GM21717 (cell line): ENCODE data around the gene NKAIN1.
"Not testable (repeated sequence)": the region's sequence is repeated elsewhere in the genome, so short reads cannot be mapped to it uniquely, and the experiment has no call there.

Experiments
- ATAC-seq: cut with Tn5 transposase; IDR thresholded peaks from one replicate; pipeline ENCODE4 v1.9.1; 2021; ENCODE audit warnings: mild to moderate bottlenecking, moderate library complexity; ENCODE audit not compliant: unreplicated experiment

NKAIN1 gene

DNA sequence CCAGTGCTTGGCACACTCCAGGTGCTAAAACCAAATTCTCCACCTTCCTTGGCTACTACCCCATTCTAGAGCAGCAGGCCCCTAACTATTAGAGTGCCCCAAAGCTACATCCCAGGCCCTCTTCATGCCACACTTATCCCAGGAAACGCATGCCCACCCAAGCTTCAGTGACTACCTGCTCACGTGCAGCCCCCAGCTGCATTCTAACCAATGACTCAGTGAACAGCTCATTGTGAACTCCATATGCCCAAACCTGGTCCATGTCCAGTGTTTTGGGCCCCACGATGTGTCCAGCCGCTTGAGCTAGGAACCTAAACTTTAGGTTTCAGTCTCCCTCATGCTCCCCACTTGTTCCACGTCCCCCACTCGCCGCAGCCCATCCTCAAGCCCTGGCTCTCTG is 41.5 kb downstream of the NKAIN1 start:
- no peak for ATAC-seq

DNA sequence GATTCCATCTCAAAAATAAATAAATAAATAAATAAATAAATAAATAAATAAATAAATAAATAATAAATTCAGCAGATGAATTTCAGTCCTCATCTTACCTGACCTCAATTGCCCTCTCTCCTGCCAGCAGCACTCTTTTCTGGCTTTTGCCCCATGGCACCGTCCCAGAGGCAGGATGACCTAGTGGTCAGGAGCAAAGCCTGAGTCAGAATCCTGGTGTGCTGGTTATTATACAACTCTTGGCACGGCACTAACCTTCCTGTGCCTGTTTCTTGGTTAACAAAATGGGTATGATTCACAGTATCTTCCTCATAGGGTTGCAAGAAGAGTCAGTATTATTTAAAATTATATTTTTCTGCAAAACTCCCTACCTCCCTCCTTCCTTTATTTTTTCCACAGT is 43.0 kb downstream of the NKAIN1 start:
- no peak for ATAC-seq

DNA sequence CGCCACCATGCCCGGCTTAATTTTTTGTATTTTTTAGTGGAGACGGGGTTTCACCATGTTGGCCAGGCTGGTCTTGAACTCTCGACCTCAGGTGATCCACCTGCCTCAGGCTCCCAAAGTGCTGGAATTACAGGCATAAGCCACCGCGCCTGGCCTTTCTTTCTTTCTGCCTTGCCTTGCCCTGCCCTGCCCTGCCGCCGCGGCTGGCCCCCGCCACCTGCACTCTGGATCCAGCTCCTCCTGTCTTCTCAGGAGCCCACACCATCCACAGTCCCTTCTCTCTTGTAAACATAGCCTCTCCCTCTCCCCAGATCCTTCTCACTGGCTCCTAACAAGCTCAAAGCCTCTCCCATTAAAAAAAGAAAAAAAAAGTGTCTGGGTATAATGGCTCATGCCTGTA is 44.4 kb downstream of the NKAIN1 start:
- ATAC-seq = not testable (repeated sequence)

DNA sequence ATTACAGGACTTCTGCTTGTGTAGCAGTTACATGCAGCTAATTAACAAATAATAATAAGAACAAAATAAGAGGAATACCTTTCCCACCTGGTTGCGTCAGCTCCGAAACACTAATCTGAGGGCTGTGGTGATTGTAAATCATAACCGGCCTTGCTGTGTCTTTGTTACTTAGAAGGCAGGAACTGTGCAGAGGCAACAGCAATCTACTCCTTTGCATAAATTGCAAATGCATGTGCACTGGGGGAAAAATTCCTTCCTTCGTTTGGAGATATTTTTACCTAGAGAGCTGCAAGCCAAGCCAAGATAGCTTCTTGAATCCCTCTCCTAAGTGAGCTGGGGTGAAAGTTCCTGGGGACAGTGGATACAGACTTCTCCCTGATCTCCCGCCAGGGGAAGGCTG is 46.0 kb downstream of the NKAIN1 start:
- no peak for ATAC-seq

DNA sequence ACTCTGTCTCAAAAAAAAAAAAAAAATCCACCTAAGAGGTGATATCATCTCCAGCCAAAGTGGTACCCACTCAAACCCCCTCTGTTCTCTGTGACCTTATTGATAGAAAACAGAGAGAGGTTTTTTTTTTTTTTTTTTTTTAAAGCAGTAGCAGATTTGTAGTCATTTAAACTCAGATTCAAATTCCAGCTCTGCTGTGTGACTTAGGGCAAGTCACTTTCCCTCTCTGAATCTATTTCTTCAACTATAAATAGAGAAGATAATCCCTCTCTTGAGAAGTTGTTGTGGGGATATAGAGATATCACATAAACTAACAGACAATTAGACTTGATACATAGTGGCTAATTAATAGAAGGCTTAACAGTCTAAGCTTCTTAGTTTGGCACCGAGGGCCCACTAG is 48.4 kb downstream of the NKAIN1 start:
- ATAC-seq = no peak

DNA sequence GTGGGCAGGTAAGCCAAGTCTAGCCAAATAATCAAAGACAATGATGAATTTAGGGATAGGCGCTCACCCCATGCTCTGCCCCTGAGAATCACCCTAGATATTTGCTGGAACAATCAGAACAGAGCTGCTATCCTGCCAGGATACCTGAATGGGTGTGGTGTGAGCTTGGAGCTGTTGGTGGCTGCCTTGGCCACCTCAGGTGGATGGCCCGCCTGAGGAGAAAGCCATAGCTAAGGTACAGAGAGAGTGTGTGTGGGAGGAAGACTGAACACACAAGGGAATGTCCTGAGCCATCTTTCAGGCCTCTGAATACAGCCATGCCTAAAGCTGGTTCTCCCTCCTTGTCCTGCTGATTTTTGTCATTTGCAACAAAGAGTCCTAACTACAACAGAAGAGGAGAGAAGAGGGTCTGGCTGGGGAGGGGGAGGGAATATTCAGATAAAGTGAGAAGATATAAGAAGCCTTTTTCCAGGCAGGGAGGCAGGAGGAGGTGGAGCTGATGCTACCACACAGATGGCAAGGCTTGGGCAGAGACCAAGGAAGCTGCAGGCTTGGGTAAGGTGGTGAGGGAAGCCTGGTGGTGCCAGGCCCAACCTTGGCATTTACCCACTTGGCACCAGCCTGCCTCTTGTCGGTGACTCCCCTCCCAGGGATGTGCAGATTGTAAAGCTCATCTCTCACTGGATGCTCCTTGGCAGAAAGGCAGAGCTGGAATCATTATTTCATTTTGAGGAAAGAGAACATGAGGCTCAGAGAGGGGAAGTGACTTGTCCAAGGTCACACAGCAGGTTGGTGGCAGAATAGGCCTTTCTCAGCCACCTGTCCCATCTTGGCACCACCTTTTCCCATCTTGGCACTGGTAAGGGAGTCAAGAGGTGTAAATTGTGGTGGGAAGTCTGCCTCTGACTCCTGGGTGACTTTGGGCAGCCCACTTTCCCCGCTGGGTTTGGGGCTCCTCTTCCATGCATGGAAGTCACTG is 49.7 kb downstream of the NKAIN1 start:
- ATAC-seq = no peak

DNA sequence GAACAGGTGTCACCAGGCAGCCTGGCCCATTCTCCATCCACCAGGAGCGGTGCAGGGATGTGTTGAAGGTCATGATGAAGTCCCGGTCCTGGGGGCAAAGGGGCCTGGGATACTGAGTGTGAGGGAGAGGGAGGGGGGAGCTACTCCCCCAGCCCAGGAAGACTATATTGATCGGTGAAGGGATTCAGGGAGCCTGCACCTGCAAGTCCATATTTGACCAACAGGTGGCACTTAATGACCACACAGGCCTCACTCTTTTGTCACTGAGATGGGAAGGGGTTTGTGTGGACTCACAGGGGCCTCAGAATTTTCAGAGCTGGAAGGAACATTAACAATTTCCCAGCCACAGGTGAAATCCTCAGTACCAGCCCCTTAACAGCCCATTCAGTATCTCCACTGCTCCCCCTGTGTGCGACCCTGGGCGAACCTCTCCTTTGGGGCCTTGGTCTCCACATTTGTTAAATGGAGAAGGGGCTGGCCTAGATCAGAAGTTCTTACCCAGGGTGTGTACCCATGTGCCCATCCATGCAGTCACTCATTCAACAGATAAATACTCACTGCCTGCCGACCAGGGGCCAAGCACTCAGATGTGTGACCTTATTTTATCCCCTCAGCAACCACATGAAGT is 55.6 kb downstream of the NKAIN1 start:
- no peak for ATAC-seq

DNA sequence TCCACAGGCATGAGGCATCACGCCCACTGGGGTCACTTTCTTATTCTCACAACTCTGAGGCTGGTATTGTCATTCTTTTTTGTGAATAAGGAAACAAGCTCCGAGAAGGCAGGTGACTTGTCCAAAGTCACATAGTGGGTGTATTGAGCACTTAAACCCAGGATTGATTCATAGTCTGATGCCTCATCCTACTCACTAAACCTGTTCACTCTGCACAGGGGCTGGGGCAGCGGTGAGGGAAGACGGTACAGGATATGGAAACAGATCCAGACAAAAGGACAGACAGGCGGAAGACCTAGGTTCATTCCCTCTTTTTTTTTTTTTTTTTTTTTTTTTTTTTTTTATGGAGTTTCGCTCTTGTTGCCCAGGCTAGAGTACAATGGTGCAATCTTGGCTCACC is 56.6 kb downstream of the NKAIN1 start:
- no peak for ATAC-seq

DNA sequence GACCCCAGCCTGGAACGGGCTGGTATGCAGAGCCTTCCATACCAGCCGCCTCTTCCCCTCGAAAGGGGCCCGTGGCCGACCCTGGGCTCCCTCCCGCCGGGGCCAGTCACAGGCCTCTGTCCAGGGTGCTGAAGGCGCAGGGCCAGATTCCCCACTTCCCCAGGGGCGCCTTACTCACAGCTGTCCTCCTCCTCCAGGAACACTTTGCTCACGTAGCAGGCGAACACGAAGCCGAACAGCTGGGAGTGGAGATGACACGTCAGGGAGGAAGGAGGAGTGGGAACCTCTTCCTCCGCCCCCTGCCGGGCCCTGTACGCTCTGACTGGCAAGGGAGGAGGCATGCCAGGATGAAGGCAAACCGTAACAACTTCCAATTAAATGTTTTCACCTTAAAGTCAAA is 57.3 kb downstream of the NKAIN1 start:
- no peak for ATAC-seq

DNA sequence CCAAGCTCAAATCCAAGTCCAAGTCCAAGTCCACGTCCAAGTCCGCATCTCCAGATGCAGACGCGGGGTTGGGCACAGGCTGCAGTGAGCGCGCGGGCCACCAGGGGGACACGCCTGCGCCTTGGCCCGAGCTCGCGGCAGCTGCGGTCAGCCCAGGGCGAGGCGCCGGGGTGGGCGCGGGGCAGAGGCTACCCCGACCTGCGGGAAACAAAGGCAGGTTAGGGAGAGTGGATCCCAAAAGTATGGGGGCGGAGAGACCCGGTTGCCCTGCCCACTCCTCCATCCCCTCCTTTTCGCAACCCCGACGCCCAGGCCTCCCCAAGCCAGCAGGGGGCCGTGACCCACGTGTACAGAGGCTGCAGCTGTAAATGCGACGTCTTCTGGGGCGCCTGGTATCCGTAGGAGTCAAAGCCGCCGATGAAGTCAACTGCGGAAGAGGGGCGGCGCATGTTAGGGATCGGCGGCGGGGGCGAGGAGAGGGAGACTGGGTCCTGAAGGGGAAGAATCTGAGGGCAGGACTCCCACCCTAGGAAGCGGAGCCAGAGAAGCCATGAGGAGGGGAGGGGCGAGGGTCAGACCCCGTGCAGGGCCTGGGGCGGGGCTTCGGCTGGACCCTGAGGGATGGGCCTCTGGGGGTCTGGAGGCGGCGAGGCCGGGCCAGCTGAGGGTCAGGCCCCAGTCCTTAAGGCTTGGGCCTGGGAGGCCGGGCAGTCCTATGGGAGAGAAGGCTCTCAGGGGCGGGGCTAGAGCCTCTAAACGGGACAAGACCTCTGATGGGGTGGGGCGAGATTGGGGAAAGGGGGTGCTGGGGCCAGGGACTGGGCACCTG is 58.0 kb downstream of the NKAIN1 start:
- ATAC-seq = no peak

DNA sequence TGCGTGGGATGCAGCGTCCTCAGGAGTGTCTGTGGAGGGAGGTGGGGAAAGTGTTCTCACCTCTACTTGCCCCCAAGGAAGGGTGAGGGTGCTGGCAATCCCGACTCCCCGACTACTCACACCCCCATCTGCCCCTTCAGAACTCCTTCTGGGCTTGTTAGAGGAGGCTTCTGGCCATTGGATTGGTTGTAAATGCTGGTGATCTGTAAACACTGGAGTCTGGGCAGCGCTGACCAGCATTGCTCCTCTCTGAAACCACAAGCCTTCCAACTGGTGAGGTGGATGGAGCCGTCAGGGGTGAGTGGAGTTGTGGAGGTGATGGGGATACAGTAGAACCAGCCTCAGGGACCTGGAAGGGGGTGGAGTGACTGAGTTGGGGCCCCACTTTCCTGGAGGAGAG is 59.3 kb downstream of the NKAIN1 start:
- no peak for ATAC-seq

DNA sequence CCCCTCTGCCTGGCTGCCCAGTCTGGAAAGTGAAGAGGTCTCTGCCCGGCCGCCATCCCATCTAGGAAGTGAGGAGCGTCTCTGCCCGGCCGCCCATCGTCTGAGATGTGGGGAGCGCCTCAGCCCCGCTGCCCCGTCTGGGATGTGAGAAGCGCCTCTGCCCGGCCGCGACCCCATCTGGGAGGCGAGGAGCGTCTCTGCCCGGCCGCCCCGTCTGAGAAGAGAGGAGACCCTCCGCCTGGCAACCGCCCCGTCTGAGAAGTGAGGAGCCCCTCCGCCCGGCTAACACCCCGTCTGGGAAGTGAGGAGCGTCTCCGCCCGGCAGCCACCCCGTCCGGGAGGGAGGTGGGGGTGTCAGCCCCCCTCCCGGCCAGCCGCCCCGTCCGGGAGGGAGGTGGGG is 63.4 kb downstream of the NKAIN1 start:
- ATAC-seq = not testable (repeated sequence)

DNA sequence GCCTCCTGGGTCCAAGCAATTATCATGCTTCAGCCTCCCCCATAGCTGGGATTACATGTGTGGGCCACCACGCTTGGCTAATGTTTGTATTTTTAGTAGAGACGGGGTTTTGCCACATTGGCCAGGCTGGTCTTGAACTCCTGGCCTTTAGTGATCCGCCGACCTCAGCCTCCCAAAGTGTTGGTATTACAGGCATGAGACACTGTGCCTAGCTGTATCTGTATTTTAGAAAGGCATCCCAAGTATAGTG is 69.3 kb downstream of the NKAIN1 start:
- no peak for ATAC-seq

DNA sequence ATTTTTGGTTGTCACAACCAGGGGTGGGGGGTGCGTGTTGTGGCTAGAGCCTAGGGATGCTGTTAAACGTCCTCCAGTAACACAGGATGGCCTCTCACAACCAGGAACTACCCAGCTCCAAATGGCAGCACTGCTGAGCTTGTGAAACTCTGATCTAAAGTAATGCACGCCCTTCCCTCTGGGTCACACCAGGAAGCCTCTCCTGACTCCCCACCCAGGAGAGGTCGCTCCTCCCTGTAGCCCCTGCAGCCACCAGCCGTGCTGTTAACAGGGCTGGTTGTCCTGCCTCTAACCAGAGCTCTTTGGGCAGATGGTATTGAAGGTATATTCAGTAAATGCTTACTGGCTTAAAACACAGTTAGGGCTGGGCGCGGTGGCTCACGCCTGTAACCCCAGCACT is 73.2 kb downstream of the NKAIN1 start:
- no peak for ATAC-seq

DNA sequence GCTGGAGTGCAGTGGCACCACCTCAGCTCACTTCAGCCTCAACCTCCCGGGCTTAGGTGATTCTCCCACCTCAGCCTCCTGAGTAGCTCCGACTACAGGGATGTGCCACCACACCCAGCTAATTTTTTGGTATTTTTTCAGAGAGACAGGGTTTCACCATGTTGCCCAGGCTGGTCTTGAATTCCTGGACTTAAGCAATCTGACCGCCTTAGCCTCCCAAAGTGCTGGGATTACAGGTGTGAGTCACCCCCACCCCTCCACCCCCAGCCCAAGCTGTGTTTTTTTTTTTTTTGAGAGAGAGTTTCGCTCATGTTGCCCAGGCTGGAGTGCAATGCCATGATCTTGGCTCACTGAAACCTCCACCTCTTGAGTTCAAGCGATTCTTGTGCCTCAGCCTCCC is 75.4 kb downstream of the NKAIN1 start:
- no peak for ATAC-seq

DNA sequence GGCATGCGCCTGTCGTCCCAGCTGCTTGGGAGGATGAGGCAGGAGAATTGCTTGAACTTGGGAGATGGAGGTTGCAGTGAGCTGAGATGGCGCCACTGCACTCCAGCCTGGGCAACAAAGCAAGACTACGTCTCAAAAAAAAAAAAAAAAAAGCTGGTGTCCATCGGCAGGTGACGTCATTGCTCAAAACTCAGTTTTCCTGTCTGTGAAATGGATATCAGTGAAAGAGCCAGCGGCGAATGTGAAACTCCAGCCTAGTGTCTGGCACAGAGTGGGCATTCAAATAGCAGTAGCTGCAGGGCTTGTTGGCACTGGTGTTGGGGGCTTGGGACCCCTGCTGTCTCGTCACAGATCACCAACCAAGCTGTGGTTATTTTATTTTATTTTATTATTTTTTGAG is 75.8 kb downstream of the NKAIN1 start:
- no peak for ATAC-seq

DNA sequence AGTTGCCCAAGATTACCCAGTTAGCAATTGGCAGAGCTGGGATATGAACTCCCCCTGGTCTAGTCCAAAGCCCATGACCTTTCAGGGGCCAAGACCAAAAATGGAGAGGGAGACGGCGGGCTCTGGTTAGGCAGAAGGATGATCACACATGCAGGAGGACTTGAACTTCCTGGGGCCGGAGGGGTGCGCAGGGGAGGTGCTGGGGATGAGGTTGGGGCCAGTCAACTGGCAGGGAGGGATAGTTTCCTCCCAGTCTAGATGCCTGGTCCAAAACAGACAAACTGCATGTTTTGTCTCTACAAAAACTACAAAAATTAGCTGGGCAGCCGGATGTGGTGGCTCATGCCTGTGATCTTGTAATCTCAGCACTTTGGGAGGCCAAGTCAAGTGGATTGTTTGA is 78.1 kb downstream of the NKAIN1 start:
- no peak for ATAC-seq

DNA sequence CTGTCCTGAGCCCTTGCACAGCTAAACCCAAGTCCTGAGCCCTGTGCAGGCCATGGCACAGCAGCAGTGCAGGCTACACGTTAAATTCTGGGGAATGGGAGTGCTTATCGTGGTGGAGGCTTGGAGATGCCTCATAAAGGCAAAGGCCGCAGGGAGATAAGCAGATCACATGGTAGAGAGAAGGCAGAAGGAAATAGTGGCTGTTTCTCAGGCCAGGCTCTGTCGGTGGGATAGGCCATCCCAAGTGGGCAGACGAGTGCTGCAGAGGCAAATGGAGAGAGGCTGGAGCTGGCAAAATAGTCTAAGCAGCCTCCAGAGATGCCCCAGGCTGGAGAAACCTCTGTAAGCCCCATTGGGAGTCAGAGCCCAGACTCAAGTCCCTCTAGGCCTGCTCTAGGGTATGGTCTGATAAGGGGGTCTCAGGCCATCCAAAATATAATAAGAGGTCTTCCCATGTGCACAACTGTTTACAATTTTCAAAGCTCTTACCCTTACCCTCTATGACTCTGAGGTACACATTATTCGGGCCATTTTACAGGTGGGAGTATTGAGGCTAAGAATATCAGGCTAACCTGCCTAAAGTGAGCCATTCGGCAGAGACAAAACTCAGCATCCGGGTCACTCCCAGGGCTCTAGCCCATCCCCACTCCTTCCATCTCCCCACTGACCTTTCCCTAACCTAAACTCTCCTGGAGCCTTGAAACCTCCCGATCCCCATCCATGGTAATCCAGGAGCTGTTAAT is 79.6 kb downstream of the NKAIN1 start:
- ATAC-seq = no peak

DNA sequence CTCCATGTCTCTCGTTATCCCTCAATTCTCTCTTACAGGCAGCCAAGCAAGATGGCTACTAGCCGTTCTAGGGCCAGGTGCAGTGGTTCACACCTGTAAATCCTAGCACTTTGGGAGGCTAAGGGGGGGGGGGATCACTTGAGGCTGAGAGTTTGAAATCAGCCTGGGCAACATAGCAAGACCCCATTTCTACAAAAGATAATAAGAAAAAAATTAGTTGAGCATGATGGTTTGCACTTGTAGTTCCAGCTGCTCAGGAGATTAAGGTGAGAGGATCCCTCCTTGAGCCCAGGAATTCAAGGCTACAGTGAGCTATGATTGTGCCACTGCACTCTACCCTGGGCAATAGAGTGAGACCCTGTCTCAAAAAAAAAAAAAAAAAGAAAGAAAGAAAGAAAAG is 80.4 kb downstream of the NKAIN1 start:
- ATAC-seq = no peak

DNA sequence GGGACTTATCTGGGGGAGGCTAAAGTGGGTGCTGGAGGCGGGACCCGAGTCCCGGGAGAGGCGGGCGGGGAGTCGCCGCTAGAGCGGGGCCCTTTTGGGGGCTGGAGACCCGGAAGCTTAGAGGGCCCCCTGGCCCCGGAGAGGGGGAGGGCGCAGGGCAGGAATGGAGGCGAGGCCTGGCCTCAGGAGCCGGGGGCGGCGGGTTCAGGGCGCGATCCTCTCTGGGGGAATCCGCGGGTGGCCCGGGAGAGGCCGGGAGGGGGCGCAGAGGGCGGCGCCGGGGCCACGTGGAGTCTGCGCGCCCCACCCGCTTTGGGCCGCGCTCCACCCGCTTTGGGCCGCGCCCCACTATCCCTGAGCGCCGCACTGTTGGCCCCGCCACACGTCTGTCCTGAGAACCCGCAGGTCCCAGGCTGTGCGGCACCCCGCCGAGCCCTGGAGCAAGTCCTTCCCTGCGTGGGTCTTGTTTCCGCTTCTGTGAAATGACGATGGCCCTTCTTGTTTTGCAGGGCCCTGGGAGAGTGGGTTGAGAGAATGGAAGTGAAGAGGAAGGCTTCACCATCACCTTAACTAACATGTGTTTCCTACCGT is 84.4 kb downstream of the NKAIN1 start:
- peak; percentile 78 for ATAC-seq
